SKM-1 treated with dmso at 0.1 percent for 144 hours (cell line): ENCODE data around the gene SPIRE1.
"Not testable (repeated sequence)": the region's sequence is repeated elsewhere in the genome, so short reads cannot be mapped to it uniquely, and the experiment has no call there.

Source experiments
- DNase-seq: peaks from one replicate; lab custom pipeline; 2025; ENCODE audit not compliant: unreplicated experiment; lab: John Stamatoyannopoulos, UW

SPIRE1 gene

DNA sequence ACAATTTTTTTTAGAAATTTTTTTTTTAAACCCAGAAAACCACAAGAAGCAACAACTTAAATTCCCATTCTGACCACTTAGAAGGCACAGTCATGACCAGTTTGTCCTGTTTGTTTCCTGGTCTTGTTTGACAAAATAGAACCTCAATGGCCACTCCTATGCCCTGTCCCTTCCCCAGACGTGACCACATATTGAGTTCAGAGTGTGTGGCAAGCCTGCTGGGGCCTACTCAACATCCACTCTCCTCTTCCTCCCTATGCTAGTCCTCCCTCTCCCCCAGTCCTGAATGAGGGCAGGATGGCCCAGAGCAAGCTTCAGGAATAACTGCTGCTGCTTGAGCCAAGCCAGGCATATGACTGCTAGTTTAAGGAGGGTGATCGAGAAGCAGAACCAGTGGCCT, 160.6 kb downstream of the SPIRE1 start:
- DNase-seq: no peak

DNA sequence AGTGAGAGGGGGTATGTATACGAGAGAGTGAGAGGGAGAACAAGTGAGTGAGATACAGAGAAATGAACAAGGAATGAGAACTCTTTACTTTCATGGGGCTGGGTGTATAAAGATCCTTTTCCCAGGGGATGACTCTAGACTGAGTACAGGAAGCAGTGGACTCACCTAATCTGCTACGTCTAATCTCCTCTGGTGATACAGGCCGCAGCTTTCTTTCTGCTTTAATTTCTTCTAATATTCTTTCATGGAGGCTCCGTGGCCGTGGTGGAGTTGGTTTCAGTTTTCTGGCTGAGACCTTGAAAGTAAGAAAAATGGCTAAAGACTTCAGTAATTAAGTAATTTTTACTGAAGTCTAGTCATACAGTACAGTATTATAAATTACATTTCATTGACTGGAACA, 165.0 kb downstream of the SPIRE1 start:
- no peak for DNase-seq

- no peak for DNase-seq
These were observed 166.1 kb downstream of the SPIRE1 start for GRCh38 chr18:12491611-12492435.

GRCh38 chr18:12485479-12486105, 172.3 kb downstream of the SPIRE1 start:
- DNase-seq: no peak

DNA sequence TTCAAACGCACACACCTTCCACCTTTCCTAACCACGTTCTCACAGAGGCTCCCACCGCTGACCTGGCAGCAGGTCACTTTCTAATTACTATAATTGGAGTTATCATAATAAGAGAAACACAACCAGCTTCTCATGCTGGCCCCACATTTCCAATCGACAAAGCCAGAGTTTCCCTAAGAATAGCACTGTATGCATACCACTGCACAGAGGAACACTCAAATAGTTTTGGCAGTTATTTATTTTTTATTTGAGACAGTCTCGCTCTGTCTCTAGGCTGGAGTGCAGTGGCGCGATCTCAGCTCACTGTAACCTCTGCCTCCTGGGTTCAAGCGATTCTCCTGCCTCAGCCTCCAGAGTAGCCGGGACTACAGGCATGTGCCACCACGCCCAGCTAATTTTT, 176.0 kb downstream of the SPIRE1 start:
- DNase-seq: not testable (repeated sequence)

GRCh38 chr18:12479982-12480381, 177.9 kb downstream of the SPIRE1 start:
- DNase-seq: no peak

DNA sequence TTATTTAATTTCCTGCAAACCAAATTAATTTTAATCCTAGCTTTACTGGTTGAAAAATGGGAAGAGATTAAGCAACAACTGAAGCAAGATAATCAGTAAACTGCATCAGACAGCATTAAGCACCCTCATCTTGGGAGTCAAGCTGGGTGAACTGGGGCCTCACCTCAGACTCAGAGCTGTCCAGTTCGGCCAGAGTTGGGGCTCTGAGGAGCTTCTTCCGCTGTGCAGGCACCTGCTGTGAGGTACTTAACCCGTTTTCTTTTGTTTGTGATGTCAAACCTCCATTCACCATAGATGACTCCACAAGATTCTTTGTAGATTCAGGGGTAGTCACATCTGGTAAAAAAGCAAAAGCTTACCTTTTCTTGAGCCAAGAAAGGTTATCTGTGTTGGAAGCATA, 178.4 kb downstream of the SPIRE1 start:
- DNase-seq: no peak

GRCh38 chr18:12478269-12479047, 179.4 kb downstream of the SPIRE1 start:
- DNase-seq: no peak

GRCh38 chr18:12477606-12478005, 180.3 kb downstream of the SPIRE1 start:
- DNase-seq: no peak

GRCh38 chr18:12476955-12477354, 181.0 kb downstream of the SPIRE1 start:
- peak; percentile 31 for DNase-seq

DNA sequence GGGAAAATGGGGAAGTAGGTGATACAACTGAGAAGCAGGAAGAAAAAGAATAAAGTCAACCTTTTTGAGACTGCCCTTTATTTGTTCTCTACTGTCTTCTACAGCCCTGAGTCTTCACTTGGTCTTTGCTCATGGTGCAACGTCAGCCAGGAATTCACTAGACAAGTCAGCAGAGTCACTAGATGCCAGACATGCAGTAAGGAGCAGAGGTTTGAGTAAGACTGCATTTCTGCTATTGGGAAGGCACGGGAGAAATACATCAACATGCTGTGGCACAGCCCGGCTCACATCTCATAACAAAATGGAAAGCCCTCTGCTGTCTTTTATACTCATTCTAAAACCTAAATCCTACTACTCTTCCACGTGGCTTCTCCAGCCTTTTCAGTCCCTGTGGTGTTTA, 183.0 kb downstream of the SPIRE1 start:
- DNase-seq: peak; percentile 14

DNA sequence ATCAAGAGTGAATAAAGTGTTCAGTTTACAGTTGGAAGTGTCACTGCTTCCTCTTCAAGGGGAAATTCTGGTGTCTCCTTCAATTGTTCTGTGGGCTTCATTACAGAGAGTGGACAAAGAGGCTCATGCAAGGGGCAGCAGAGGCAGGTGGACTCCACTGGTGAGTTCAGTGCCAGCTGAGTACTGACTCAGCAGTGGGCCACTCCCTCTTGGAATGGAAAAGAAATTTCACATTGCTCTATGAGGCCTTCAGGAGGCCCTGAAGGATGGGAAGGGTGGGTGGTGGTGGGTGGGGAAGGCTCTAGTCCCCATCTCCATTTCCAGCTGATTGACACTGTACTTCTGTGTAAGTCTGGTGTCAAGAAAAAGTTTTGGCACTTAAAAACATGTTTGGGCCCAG, 183.8 kb downstream of the SPIRE1 start:
- DNase-seq: no peak

- DNase-seq: no peak
These were observed 187.4 kb downstream of the SPIRE1 start for GRCh38 chr18:12470382-12471075.

- DNase-seq: no peak
These were observed 189.5 kb downstream of the SPIRE1 start for GRCh38 chr18:12468445-12468844.

DNA sequence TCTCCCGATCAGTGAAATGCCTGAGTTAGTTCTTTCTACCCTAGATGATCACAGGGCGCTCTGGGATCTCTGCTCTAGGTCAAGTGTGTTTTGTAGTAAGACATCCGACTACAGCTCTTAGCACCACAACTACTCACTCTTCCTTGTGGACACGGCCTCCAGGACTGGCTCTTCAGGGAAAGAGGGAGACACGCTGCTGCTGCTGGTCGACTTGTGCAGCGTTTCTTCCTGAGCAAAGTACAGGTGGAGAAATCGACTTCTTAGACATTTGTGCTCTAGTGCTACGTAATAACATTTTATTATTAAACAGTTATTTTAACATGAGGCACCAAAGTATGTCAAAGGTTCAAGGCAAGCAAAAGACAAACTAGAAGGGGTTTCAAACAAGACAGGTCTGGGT, 193.2 kb downstream of the SPIRE1 start:
- no peak for DNase-seq

GRCh38 chr18:12463191-12463590, 194.7 kb downstream of the SPIRE1 start:
- DNase-seq: no peak

DNA sequence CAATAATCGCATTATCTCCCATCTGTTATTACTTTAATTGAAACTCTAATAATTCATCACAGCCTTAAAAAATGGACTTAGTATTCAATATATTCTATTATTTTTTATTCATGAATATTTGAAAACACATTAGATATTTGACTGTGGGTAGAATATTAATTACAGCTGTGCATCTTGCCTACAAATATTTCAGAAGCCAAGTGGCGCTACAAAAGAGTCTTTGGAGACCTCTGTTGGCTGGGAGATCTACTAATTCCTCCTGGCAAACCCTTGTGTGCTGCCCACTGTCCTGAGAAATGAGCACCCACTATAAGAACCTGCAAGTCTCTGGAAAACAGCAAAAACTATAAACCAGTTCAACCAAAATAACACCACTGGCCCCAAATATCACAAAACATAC, 195.7 kb downstream of the SPIRE1 start:
- DNase-seq: no peak

GRCh38 chr18:12461326-12461725, 196.6 kb downstream of the SPIRE1 start:
- DNase-seq: no peak

DNA sequence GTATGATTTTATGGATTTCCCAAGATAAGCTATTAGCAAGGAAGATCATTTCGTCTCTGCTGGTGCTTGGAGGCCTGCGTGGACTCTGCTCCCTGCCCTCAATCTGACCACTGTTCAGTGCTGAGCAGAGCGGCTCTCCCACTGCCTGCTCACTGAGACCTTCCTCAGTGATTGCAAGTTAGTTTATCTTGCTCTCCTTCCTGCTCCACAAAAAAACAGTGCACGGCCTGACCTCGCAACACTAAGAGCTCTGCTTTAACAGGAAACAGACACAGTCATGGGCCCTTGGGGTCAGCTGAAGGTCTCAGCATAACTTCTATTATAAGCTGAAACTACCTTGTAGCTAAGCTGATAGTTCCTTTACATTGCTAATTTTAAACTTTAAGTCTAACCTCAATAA, 197.0 kb downstream of the SPIRE1 start:
- peak; percentile 32 for DNase-seq

GRCh38 chr18:12458771-12459170, 199.1 kb downstream of the SPIRE1 start:
- DNase-seq: no peak

DNA sequence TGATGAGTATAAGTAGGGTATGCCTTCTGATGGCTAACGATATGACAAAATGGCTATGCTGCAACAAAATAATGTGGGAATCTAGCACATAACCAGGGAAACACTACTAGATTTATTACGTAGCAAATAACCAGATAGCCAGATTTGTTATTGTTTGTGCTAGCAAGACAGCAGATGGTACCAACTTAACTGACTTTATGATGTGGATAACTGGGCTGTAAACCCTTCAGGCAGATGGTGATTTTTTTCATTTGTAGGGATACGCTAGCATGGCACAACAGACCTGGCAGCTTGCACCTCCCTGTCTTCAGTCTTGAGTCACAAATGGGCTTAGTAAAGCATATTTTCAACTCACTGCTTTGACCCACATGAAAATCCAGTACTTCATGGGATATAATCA, 201.5 kb downstream of the SPIRE1 start:
- DNase-seq: no peak
